GM19324 (cell line): ENCODE results near the gene ITGA5.

Experiments used
- ATAC-seq: cut with Tn5 transposase; IDR thresholded peaks from one replicate; pipeline ENCODE4 v1.9.1; 2021; ENCODE audit warnings: mild to moderate bottlenecking, moderate library complexity; ENCODE audit not compliant: unreplicated experiment, low FRiP score

The ITGA5 gene

GRCh38 chr12:54413284-54414190 is 5.5 kb downstream of the ITGA5 start:
- no peak for ATAC-seq

DNA sequence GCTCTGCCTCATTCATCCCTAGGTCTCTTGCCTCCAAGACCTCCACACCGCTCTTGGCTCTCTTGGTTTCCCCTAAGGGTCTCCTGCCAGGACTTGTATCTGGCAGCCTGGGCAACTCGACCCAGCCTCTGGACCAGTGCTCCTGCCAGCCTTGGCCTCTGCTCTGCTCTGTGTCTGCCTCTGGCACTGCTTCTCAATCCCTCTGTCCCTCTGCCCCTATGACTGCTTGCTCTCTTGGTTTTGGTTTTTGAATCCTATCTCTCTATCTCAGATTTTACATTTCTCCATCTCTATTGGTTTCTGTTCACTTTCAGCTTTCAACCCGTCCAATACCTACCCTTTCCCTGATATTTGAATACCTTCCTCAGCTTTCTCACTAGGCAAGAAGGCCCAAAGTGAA is 6.3 kb downstream of the ITGA5 start:
- no peak for ATAC-seq

GRCh38 chr12:54412348-54412747 is 6.7 kb downstream of the ITGA5 start:
- no peak for ATAC-seq

- ATAC-seq, result no peak
These were observed 7.5 kb downstream of the ITGA5 start for GRCh38 chr12:54411391-54412241.

GRCh38 chr12:54409267-54409666 is 9.8 kb downstream of the ITGA5 start:
- ATAC-seq, result no peak

DNA sequence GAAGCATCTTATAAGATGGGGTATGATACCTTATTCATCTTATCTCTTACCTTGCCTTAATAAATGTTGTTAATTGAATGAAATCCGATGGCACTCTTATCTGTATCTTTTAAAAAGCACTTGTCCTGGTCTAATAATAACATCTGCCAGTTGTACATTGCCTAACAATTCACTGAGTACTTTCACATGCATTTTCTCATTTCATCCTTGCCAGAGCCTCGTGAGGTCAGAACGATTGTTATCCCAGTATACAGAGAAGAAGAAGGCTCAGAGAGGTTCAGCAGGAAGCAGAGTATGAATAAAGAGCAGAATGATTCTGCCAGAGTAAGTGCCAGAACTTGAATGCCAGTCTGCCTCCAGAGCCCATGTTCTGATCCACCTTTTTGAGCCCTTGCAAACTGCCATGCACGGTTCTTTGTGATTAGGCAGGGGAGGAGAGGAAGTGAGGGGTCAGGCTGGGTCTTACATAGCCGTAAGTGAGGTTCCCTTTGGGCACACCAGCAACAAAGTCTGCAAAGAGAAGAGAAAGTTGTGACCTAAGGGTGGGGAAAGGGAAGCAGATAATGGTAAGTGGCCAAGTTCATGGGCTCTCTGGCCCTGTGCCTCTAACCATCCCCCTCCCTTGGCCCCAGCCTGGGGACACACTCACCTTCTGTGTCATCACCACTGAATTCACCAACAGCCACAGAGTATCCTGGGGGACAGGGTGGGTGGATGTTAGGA is 11.7 kb downstream of the ITGA5 start:
- no peak for ATAC-seq

DNA sequence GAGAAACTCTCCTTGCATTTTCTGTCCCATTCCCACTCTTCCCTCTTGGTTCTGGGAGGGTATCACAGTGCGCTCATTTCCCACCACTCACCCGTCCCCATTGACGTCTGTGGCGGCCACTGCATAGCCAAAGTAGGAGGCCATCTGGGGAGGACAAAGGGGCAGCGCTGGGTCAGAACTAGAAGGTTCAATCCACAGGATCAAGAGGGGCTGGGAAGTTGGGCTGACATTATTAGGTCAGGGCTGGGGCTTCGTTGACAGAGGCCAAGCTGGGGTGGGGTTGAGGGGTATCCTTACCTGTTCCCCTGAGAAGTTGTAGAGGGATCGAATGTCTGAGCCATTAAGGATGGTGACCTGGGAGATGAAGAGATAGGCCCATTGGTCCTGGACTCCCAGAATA is 13.5 kb downstream of the ITGA5 start:
- no peak for ATAC-seq

GRCh38 chr12:54405106-54405505 is 14.0 kb downstream of the ITGA5 start:
- ATAC-seq, result no peak

DNA sequence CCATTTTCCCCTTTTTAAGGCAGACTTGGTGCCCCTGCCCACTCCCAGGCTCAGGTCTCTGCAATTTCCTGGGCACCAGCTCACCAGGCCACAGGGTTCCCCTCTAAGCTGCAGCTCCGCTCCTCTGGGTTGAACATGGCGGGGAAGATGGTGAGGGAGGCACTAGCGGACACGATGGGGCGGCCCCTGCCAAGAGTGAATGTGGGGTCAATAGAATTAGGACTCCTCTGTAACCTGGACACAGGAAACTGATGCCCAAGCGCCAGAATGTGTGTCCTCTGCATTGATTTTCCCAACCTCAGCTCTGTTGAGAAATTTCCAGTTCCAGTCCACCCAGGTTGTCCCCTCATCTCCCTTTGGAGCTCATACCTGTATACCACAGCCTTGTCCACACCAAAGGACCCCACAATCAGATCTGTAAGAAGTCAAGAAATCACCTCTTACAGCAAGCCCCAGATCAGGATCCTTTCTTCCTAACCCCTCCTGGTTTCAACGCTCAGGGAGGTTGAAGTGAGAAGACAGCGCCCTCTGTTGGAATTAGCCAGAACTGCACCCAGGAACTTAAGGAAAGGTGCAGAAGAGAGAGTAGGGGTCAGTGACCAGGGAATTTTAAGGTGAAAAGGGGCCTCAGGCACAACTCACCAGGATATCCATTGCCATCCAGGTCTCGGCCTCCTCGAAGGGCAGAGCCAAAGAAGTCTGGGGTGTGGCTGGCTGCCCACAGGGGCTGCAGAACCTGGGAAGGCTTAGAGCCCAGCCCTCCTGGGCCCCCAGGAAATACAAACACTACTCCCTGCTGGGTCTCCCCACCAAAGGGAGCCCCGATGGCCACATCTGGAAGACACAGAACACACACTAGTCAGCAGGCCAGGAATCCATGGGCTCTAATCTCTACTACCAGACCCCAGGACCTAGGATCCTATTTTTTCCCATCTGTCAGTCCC is 14.7 kb downstream of the ITGA5 start:
- no peak for ATAC-seq

DNA sequence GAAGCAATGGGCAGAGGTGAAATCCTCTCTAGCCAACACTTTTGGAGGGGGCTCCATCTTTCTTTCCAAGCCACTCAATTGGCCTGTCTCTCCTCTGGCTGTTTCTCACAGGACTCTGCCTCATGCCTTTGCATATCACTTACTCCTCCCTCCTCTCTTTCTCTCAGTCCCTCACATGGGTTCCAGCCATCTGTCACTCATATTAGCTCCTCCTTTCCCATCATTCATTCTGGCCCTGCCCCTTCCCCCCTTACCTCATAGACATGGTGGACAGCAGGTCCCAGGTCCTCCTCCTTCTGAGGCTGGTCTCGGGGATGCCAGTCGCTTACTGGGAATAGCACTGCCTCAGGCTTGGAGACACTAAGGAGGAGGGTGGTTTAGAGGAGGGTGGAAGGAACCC is 17.9 kb downstream of the ITGA5 start:
- no peak for ATAC-seq

- ATAC-seq, result peak; percentile 59
These were observed 19.9 kb downstream of the ITGA5 start for GRCh38 chr12:54398995-54399793.

DNA sequence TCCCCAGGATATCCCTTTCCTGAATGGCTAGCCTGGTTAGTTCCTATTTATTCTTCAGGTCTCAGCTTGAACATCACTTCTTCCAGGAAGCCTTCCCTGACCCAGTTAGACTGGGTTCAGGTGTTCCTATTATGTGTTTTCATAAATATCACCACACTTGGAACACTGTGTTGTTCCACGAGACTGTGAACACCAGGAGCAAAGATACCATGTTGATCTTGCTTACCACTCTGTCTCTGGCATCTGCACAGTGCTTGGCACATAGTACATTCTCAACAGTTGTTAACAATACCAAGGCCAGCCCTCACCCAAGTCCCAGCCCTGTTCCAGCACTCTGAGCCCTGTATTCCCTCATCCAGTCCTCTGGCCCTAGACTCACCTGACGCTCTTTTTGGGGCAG is 20.8 kb downstream of the ITGA5 start:
- no peak for ATAC-seq

- no peak for ATAC-seq
These were observed 21.9 kb downstream of the ITGA5 start for GRCh38 chr12:54397157-54397556.

- ATAC-seq, result no peak
These were observed 23.5 kb downstream of the ITGA5 start for GRCh38 chr12:54395545-54395944.

DNA sequence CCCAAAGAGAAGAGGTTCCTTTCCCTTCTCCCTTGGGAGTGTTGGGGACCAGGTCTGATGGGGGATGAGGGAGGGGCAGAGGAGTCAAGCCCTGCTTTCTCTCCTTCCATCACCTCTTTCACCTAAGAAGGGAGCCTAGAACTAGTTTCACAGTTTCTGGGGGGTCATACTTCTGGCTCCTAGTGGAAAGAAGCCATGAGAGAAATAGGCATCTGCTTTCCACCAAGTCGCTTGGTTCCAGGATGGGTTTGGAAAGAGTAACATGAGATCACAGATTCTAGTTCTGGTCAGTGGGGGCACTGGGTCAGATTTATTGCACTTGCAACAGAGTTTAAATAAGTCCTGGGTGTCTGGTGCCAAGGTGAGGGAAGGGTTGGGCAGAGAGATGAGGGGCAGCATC is 24.1 kb downstream of the ITGA5 start:
- no peak for ATAC-seq

DNA sequence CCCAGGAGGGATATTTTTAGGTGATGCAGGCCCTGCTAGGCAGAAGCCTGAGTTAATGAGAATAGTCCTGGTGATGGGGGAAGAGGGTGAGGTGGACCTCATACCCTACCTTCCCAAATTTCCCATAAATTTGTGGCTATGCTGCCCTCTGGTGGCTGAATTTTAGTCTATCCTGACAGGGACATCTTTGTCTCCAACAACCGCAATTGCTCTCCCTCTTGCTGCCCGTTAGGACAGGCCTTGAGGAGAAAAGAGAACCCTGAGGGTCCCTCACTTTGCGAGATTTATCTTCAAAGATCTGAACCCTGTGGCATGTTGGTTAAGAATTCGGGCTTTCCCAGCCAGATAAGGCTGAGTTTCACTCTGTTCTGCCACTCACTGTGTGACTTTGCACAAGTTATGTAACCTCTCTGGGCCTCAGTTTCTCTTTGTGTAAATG is 24.8 kb downstream of the ITGA5 start:
- ATAC-seq, result no peak

- ATAC-seq, result no peak
These were observed 25.3 kb downstream of the ITGA5 start for GRCh38 chr12:54393743-54394142.

GRCh38 chr12:54393207-54393609 is 25.9 kb downstream of the ITGA5 start:
- ATAC-seq, result no peak
